ENCODE measurements around the gene ADPRM.
A peak's percentile ranks its signal among the peaks of the same experiment; 100 is the strongest.

Gene ADPRM

GRCh38 chr17:10698096-10698818 lies 863 bp downstream of the ADPRM start:
- no peaks in the 10 kb centered on the region for H3K27me3 ChIP-seq (replicated peaks; ENCODE audit: insufficient read depth, low read length)
- peaks cover 12% of the 10 kb centered on the region for H3F3A ChIP-seq (ENCODE audit: insufficient read depth, low read length)
- H3K4me2 ChIP-seq (ENCODE audit: low read depth, low read length), result peak overlapping the region; percentile 77
- H3K4me1 ChIP-seq (ENCODE audit: low read length), result peaks cover 9% of the 10 kb centered on the region; the same call in 1 of the 2 replicates
- peak overlapping the region; percentile 90 for H3K4me3 ChIP-seq (ENCODE audit: low read length)
- no peaks in the 10 kb centered on the region for H3K9me3 ChIP-seq (replicated peaks; ENCODE audit: insufficient read depth, low read length)
- H3K9ac ChIP-seq (ENCODE audit: low read length), result peak overlapping the region; percentile 78
- H2AFZ ChIP-seq (ENCODE audit: low read length), result peak overlapping the region; percentile 93
- H3K9me2 ChIP-seq (replicated peaks; ENCODE audit: insufficient read depth, low read length), result no peaks in the 10 kb centered on the region
- TF ChIP-seq EZH2phosphoT487 (IDR thresholded peaks at IDR 0.05; ENCODE audit: low read length) (no peak), CTCF (IDR thresholded peaks at IDR 0.05; ENCODE audit: low read length) (no peak), EZH2 (optimal IDR thresholded peaks at IDR 0.05; ENCODE audit: low read depth, low read length) (no peak)
- no peak for DNase-seq
- H3K79me2 ChIP-seq (ENCODE audit: low read length), result peaks cover 45% of the 10 kb centered on the region
- H3K27ac ChIP-seq (ENCODE audit: low read length), result peak overlapping the region; percentile 59; the same call in 1 of the 2 replicates
- no peaks in the 10 kb centered on the region for H4K20me1 ChIP-seq (ENCODE audit: insufficient read depth, low read length)
- peaks cover 4% of the 10 kb centered on the region; the same call in 1 of the 2 replicates for H3K36me3 ChIP-seq (replicated peaks; ENCODE audit: insufficient read depth, low read length)

- Histone ChIP-seq H3K27ac (ENCODE audit: low read length) (no peak overlapping the region), H3K9me3 (replicated peaks; ENCODE audit: insufficient read depth, low read length) (no peaks in the 10 kb centered on the region), H3K4me2 (ENCODE audit: low read depth, low read length) (no peak overlapping the region), H3K4me3 (ENCODE audit: low read length) (no peak overlapping the region), H2AFZ (ENCODE audit: low read length) (no peak overlapping the region), H3K9me2 (replicated peaks; ENCODE audit: insufficient read depth, low read length) (no peaks in the 10 kb centered on the region), H3K36me3 (replicated peaks; ENCODE audit: insufficient read depth, low read length) (0 out of 2 replicates have a peak, but pooled peaks cover 4% of the 10 kb centered on the region), H3K79me2 (ENCODE audit: low read length) (peaks cover 33% of the 10 kb centered on the region), H3K27me3 (replicated peaks; ENCODE audit: insufficient read depth, low read length) (no peaks in the 10 kb centered on the region), H3F3A (ENCODE audit: insufficient read depth, low read length) (peaks cover 12% of the 10 kb centered on the region), H3K9ac (ENCODE audit: low read length) (no peak overlapping the region), H4K20me1 (ENCODE audit: insufficient read depth, low read length) (no peaks in the 10 kb centered on the region), H3K4me1 (ENCODE audit: low read length) (peaks cover 9% of the 10 kb centered on the region; the same call in 1 of the 2 replicates)
- TF ChIP-seq CTCF (IDR thresholded peaks at IDR 0.05; ENCODE audit: low read length), result no peak
- TF ChIP-seq EZH2phosphoT487 (IDR thresholded peaks at IDR 0.05; ENCODE audit: low read length), result no peak
- TF ChIP-seq EZH2 (optimal IDR thresholded peaks at IDR 0.05; ENCODE audit: low read depth, low read length), result no peak
- no peak for DNase-seq
Observed at GRCh38 chr17:10699856-10700255, 2.5 kb downstream of the ADPRM start.

- TF ChIP-seq CTCF (IDR thresholded peaks at IDR 0.05; ENCODE audit: low read length) (no peak), EZH2phosphoT487 (IDR thresholded peaks at IDR 0.05; ENCODE audit: low read length) (no peak), EZH2 (optimal IDR thresholded peaks at IDR 0.05; ENCODE audit: low read depth, low read length) (no peak)
- Histone ChIP-seq H3K79me2 (ENCODE audit: low read length) (peaks cover 8% of the 10 kb centered on the region), H4K20me1 (ENCODE audit: insufficient read depth, low read length) (no peaks in the 10 kb centered on the region), H3K4me2 (ENCODE audit: low read depth, low read length) (no peak overlapping the region), H3K36me3 (replicated peaks; ENCODE audit: insufficient read depth, low read length) (no peaks in the 10 kb centered on the region; the same call in 1 of the 2 replicates), H2AFZ (ENCODE audit: low read length) (no peak overlapping the region), H3K9me3 (replicated peaks; ENCODE audit: insufficient read depth, low read length) (no peaks in the 10 kb centered on the region), H3K9ac (ENCODE audit: low read length) (no peak overlapping the region), H3K27ac (ENCODE audit: low read length) (no peak overlapping the region), H3K27me3 (replicated peaks; ENCODE audit: insufficient read depth, low read length) (no peaks in the 10 kb centered on the region), H3K9me2 (replicated peaks; ENCODE audit: insufficient read depth, low read length) (no peaks in the 10 kb centered on the region), H3F3A (ENCODE audit: insufficient read depth, low read length) (peaks cover 6% of the 10 kb centered on the region; the same call in 1 of the 2 replicates), H3K4me1 (ENCODE audit: low read length) (peaks cover 9% of the 10 kb centered on the region; the same call in 1 of the 2 replicates), H3K4me3 (ENCODE audit: low read length) (no peak overlapping the region)
- DNase-seq, result no peak
Observed at GRCh38 chr17:10702574-10702973, 5.2 kb downstream of the ADPRM start.
